HG02798 (cell line): ENCODE data around the gene WASHC3.
A peak's percentile ranks its signal among the peaks of the same experiment; 100 is the strongest.
"Not testable (repeated sequence)": the region's sequence is repeated elsewhere in the genome, so short reads cannot be mapped to it uniquely, and the experiment has no call there.

Source experiments
- ATAC-seq: cut with Tn5 transposase; IDR thresholded peaks from one replicate; pipeline ENCODE4 v1.9.1; 2021; ENCODE audit warnings: mild to moderate bottlenecking; ENCODE audit not compliant: unreplicated experiment, poor library complexity

WASHC3 gene

DNA sequence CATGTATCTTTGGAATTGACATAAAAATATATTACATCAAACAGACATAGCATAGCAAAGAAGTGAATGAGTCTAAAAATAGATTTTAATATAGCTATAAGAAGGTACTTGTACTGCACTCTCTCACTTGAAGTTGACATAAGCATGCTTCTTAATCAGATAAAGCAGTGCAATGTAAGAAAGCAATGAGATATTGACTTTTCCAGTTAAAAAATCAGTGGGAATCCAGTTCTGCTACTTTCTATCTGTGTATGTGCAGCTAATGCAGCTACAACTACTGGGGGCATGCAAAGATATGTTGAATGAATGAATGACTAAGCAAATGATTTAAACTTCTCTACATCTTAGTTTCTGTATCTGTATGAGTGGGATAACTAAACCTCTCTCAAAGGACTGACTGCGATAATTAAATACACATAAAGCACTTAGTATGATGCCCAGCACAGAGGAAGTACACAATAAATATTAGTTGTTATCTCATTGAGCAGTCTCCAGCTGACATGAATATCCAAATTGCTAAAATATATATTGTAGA lies 10.3 kb downstream of the WASHC3 start:
- ATAC-seq, result no peak

DNA sequence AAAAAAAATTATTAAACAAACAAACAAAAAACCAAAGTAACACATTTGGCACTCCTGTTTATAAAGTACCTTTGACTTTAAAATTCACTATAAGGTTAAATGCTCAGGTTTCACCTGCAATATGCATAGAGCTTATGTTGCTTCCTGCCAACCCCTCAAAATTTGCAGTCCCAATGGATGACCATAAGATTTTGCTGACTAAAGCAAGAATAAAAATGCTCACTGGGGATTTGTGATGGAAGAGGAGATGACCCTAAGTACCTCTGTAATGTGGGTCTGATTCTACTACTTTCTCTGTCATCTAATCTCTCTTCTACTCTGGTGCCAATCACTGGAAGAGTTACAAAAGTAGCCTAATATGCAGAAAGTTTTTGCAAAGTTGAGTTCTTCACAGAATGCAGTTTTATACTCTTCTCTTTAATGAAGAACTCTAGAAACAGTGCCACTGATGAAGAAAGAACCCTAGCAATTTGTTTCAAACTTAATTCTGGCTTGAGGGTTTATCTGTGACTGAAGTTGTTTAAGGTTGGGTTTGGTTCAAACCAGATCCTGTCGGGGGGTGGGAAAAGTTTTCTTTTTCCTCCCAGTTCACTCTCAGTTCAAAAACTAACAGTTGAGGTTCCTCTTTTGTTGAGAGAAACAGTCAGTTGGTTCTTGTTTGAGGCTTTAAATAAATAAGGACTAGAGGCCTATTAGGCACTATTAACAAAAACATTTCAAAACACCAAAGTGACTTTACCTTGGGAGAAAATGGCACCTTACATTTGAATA lies 10.9 kb downstream of the WASHC3 start:
- ATAC-seq, result no peak

DNA sequence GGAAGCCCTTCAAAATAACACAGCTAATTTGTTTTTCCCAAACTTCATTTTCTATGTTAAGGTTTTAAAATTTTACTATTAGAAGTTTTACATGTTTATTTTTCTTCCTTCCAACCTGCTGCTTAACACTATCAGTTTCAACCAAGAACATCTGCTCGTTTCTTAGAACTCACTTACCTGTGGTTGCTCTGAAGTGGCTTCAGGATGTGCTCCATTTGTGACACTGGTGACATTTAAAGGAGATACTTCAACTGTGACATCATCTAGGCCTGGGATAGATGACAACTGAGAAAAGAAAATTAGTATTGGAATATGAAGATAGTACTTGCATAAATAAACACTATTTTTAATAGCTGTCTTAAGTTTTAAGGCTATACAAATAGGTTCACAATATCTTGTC lies 17.9 kb downstream of the WASHC3 start:
- peak; percentile 97 for ATAC-seq

DNA sequence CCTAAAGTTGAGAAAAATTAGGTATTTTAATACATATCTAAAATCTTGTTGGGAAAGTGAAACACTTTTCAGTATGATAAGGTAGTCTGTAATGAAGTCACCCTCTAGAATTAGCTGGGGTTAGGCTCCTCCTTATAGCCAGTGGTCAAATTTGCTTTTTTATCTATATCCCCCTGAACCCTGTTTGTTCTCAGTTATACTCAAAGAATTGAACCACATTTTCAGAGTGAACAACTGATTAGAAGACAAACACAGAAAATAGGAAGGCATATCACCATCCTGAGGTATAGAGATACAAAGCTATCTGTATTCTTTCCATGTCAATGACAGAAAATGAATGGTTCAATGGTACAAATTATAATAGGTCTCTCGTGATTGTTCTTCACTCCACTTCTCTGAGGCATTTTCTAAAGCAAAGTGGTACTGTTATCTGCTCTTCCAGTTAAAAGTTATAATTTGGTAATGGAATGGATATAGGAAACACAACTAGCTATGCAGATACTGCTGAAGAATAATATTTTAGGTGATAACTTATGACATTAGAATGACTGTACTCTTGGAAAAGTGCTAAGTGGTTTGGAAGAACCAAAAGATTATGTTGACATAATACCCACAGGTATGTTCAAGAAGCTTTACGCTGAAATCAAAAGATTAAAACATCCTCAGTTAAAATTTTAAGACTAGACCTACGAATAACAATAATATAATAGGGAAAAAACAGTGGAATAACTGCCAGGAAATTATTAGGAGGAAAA lies 27.6 kb downstream of the WASHC3 start:
- ATAC-seq, result no peak

DNA sequence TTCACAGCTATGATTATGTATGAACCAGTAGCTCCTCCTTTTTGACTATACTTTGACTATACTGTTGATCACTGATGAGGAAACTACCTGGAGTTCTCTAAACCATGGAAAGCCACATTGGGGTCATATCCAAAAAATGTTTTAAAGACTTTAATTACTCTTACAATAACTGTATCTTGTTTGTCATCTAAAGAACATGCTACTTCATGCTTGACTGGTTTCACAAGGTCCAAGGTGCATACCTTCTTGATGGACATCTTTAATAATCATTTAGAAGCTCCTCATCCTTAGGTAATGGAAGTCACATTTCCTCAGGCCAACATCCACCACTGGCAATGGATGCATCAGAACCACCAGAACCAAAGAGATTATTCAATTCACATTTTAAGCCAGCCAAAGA lies 29.9 kb downstream of the WASHC3 start:
- ATAC-seq, result no peak

DNA sequence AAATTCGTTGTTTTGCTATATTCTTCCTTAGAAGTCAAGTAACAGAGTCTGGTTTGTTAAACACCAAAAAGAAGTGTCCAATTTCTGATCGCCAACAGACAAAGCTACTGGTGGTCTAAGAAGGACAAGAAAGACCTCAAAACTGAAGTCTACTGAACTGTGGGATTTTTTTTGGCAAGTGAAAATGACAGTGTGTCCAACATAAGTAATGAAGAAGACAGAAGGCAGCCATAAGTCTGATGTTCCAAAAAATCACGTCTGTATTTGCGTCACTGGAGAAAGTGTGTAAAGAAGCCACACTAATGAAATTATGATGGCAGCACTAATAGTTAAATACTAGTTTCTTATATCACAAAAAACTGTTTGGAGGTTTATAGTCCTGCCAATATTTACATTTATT lies 32.6 kb downstream of the WASHC3 start:
- no peak for ATAC-seq

DNA sequence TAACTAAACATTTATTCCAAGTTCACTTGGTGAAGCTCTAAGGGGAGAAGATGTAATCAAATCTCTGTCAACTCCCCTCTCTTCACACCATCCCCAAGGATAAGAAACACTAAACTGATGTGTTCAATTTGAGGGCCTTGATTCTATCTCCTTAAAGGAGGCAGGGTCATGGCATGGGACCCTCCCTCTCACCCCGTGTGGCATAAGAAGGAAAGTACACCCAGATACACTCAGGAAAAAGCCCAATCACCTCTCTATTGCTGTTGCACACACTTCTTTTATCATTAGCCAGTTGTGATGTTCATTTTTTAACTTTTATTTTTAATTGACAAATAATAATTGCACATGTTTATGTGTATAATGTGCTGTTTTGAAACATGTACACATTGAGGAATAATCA lies 35.1 kb downstream of the WASHC3 start:
- ATAC-seq, result no peak

DNA sequence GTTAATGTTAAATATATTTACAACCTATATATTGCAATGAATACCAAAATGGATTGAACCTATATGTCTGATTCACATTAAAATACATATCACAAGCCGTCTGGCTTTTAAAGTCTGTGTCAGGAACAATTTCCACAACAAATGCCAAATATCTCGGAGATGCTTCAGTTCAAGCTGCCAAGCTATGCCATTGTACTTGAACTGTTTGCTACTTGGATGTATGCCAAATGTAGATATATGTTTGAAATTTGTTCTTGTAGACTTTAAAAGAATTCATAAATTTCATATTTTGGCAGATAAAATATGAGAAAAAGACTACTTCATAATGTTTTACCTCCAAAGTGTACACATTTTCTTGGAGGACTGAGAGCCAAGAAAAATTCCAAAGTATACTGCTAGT lies 37.0 kb downstream of the WASHC3 start:
- ATAC-seq, result no peak

DNA sequence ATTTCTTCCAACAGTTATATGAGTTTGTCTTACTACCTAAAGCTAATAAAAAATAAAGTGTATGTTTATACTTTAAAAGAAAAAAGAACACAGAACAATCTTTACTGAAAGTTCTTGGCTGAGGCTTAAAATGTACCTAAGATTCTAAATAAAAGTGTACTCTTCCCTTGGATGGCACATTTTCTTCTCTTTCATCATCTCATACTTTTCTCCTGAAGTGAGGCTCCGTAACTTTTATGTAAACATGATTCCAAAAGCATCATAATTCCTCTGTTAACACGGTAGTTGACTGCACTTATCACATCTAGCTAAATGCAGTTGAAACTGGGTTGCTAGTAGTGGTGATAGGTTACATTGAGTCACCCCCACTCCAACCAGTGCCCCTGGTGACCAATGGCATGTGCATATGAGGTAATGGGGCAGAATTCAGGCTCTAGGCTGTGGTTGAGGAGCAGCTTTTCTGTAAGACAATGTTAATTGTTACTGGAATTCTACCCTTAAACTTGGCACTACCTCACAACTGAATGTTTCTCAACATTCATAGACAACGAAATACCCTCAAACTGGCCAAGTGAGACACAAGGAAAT lies 38.4 kb downstream of the WASHC3 start:
- ATAC-seq, result no peak

DNA sequence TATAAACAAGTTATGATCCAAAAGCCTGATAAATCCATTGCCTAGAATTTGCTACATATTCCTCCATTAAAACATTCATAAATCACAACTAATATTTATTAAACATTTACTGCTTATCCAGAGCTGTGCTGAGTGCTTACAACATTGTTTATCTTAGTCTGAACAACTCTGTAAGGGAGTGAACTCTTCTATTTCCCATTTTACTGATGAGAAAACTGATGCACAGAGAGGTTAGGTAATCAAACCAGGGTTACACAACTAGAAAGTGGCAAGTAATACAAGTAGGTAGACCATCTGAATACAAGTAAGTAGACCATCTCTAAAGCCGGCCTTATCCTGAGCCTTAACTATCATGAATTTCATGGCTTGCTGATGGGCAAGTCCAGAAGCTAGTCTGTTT lies 39.5 kb downstream of the WASHC3 start:
- ATAC-seq, result no peak

DNA sequence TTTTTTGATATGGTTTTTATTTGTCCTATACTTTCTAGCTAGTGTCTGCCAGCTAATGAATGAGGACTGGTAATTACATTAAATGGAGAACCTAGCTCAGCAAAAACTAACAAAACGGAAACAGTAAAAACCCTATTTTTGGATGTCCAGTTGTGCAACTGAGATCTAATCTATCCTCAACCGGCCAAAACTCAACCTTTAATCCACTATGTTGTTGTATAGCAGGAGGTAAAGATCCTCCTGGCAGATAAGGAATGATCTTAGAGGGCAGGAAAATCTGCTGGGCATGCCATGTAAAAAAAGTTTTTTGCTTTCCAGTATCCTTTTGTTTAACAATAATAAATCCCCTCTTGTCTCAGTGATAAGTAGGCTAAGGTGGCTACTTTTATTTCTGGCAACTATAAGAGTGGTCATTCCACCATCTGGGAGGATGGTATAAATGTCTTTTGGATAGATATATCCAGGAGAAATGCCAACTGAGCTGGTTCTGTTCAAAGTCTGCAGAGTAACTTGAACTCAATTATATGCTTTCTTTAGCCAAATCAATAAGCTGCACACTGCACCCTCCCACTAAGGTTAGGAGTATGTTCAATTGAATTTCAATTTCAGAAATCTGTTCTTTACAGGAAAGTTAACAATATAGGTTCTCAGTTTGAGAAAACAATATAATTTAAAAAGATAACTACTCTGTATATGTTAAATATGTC lies 40.1 kb downstream of the WASHC3 start:
- ATAC-seq, result no peak

DNA sequence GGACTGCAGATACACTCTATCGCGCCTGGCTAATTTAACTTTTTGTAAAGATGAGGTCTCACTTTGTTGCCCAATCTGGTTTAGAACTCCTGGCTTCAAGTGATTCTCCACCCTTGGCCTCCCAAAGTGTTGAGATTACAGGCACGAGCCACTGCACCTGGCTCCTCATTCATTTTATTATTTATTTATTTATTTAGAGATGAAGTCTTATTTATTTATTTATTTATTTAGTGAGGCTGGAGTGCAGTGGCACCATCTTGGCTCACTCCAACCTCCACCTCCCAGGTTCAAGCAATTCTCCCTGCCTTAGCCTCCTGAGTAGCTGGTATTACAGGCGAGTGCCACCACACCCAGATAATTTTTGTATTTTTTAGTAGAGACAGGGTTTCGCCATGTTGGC lies 43.2 kb downstream of the WASHC3 start:
- not testable (repeated sequence) for ATAC-seq

DNA sequence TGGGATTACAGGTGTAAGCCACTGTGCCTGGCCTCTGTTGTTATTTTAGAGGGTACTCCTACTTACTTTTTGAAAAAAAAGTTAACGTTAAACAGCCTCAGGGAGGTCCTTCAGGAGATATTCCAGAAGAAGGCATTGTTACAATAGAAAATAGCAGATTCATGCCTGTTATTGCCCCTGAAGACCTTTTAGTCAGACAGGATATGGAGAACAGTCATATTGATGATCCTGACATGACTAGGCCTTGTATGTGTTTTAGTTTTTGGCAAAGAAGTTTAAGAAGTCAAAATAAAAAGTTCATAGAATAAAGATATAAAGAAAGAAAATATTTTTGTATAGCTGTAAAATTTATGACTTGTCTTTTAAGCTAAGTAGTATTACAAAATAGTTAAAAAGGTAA lies 45.3 kb downstream of the WASHC3 start:
- ATAC-seq, result no peak

DNA sequence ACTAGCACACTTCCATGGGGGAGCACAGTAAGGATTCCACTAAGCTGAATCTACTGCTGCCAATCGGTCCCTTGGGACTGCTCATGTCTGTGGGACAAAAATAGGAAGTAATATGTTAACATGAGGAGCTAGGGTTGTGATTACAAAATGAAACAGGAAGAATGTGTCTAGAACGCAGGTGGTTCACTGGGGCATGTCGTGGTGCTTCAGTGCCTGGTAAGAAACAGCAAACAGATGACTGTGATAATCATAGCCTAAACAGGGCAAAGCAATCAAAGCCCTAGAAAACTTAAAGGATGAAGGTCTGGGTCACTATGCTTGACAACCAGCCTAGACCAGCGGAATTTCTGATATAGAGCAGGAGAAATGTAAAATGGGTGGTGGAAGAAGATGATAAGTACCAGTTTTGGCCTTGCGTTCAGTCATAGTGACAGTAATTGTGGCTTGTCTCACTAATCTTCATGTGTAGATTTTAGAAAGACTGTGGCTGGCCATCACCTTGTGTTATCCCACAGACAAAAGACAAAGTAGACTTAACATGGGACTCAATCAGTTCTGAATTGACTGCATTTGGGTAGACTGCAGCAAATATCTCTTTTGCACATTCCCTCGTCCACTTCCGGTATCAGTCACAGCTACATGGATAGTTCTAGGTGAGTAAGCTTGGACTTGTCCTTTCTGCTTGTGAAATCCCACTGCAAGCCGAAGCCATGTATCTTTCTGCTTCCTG lies 51.4 kb downstream of the WASHC3 start:
- ATAC-seq, result peak; percentile 82

DNA sequence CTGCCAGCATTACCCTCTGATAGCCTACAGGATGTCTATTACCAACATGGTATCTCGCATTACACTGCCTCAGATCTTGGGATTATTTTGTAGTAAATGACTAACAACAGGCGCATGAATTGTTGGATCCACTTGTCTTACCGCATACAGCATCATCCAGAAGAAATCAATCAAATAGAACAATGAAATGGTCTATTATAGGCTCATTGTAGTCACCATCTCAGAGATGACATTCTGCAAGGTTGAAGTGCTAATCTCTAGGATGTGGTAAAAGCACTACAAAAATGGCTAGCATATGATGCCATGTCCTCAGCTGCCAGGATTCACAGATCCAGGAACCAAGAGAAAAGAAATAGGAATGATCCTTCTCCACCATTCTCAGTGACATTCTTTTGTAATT lies 52.0 kb downstream of the WASHC3 start:
- no peak for ATAC-seq

DNA sequence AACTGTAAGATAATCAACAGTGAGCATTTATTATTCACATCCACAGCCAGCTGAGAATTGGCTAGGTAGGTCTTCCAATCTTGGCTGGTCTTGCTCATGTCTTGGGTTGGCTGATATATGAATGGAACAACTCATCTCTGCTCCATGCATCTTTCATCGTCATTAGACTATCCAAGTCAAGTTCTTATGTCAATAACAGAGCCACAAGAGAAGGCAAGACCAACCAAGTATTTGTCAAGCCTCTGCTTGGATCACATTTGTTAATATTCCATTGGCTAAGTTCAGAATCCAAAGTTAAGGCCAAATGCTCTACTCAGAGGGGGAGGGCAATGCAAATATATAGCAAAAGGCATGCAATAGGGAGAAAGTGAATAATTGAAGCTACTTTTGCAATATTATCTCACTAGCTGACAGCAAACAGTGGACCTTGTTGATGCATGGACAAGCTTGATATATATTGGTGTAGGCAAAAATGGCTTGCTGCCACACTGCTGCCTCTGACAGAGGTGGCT lies 53.1 kb downstream of the WASHC3 start:
- no peak for ATAC-seq

DNA sequence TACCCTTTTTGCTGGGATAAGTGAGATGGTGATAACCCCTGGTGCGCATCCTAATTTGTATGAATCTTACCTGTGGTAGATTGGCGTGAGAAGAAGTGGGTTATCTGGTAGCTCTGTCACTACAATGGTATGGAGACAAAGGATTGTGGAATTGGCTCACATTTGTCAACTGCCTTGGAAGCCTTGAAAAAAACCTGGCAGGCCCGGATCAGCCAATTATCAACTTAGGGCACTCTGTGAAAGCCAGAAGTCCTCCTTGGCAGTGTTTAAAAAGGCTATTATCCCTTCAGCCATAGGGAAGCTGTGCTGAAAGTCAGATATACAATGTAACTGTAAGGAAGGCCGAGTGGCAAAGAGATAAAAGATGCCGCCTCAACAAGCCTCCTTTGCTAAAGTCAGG lies 56.5 kb downstream of the WASHC3 start:
- ATAC-seq, result no peak

DNA sequence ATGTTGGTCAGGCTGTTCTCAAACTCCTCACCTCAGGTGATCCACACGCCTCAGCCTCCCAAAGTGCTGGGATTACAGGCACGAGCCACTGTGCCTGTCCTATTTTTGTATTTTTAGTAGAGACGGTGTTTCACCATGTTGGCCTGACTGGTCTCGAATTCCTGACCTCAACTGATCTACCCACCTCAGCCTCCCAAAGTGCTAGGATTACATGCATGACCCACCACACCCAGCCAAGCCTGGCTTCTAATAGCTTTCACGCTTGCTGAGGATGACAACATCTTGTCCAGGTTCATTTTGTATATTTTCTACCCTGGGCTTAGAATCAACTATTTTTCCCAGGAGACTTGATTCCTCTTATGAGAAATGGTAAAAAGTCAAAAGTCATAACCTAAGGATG lies 64.7 kb downstream of the WASHC3 start:
- no peak for ATAC-seq

DNA sequence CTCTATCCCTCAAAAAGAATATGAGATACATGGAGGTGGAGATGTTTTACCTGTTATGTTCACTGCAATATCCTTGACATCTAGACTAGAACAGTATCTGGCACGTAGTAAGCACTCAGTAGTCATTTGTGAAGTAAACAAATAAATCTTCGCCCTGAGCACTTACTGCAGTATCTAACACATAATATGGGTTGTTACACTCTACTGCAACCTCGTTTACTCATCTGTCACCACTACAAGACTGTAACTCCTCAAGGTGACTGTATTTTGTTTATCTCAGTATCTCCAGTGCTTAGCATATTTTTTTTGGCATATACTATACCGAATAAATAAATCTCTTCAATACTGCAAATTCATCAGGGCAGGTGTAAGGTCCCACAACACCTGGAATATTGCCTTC lies 66.1 kb downstream of the WASHC3 start:
- no peak for ATAC-seq

DNA sequence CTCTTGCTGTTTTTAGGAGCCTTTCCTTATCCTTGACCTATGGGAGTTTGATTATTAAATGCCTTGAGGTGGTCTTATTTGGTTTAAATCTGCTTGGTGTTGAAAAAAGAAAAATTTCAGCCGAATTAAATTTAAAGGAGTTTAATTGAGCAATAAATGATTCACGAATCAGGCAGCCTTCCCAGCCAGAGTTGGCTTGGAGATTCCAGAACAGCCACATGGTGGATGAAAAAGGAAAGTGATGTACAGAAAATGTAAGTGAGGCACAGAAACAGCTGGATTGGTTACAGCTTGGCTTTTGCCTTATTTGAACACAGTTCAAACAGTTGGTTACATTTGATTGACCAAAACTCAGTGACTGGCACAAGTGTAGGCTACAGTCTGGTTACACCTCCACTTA lies 69.7 kb downstream of the WASHC3 start:
- ATAC-seq, result no peak
